OCI-LY1 (cell line): ENCODE results near the gene DDAH1.

Source experiments
- EZH2 ChIP-seq: fragments of 200-600 bp; sonication (generic), shearing (Covaris generic); IDR thresholded peaks from 2 replicates; pipeline ENCODE4 v1.8.0; 2017; ENCODE audit warnings: borderline replicate concordance, mixed run types, mild to moderate bottlenecking, antibody characterized with exemption, low read length, moderate library complexity, mixed read lengths
- TF ChIP-seq, protein P1 (sequence below): fragments of 200-600 bp; sonication (generic), shearing (Covaris generic); IDR thresholded peaks from 2 replicates; pipeline ENCODE4 v1.5.1; 2017; ENCODE audit warnings: mild to moderate bottlenecking, antibody characterized with exemption, low read length, moderate library complexity, mixed read lengths

DNA sequence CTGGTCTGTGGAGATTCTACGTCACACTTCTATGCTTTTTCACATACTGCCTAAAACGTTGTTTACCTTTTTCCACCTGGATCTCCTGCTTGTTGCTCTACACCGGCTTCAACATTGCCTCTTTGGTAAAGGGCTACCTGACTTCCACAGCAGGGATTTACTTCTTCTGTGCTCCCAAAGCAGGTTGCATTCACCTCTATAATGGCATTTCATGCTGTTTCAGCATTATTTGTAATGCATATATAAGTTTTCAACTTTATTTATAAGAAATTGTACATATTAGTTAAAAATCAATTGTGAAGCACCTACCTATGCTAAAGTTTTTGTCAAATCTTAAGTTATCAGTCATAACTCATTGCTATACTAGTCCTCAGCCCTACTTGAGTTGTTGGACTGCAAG lies 55.4 kb downstream of the DDAH1 start:
- no peak for TF ChIP-seq EZH2
- TF ChIP-seq, protein P1, sequence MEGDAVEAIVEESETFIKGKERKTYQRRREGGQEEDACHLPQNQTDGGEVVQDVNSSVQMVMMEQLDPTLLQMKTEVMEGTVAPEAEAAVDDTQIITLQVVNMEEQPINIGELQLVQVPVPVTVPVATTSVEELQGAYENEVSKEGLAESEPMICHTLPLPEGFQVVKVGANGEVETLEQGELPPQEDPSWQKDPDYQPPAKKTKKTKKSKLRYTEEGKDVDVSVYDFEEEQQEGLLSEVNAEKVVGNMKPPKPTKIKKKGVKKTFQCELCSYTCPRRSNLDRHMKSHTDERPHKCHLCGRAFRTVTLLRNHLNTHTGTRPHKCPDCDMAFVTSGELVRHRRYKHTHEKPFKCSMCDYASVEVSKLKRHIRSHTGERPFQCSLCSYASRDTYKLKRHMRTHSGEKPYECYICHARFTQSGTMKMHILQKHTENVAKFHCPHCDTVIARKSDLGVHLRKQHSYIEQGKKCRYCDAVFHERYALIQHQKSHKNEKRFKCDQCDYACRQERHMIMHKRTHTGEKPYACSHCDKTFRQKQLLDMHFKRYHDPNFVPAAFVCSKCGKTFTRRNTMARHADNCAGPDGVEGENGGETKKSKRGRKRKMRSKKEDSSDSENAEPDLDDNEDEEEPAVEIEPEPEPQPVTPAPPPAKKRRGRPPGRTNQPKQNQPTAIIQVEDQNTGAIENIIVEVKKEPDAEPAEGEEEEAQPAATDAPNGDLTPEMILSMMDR = no peak
